HUES6 (cell line): ENCODE results near the gene VSTM5.

ENCODE experiments used
- H3K27ac ChIP-seq: 2 replicates; pipeline ENCODE4 v1.7.0; 2013; ENCODE audit warnings: low read depth, mild to moderate bottlenecking, low read length, inconsistent platforms
- H3K27me3 ChIP-seq: 2 replicates; pipeline ENCODE4 v1.6.1; 2013; ENCODE audit warnings: low read length; ENCODE audit not compliant: control insufficient read depth, insufficient read depth
- H3K36me3 ChIP-seq: 2 replicates; pipeline ENCODE4 v1.6.1; 2013; ENCODE audit warnings: low read length; ENCODE audit not compliant: control insufficient read depth, insufficient read depth
- H3K4me1 ChIP-seq: 2 replicates; pipeline ENCODE4 v1.6.1; 2013; ENCODE audit warnings: low read length; ENCODE audit not compliant: control insufficient read depth, insufficient read depth
- H3K4me3 ChIP-seq: 2 replicates; pipeline ENCODE4 v1.5.1; 2013; ENCODE audit warnings: low read depth, low read length
- H3K9ac ChIP-seq: one replicate; pipeline ENCODE4 v1.6.1; 2013; ENCODE audit warnings: mild to moderate bottlenecking, low read length
- H3K9me3 ChIP-seq: 2 replicates; pipeline ENCODE4 v1.6.1; 2013; ENCODE audit warnings: low read depth, low read length; ENCODE audit not compliant: control insufficient read depth, insufficient read depth

The VSTM5 gene

GRCh38 chr11:93821617-93822016 is 28.8 kb downstream of the VSTM5 start:
- Histone ChIP-seq H3K9ac (no peak overlapping the region), H3K4me1 (peaks cover 19% of the 10 kb centered on the region), H3K9me3 (no peaks in the 10 kb centered on the region), H3K36me3 (no peaks in the 10 kb centered on the region), H3K4me3 (no peak overlapping the region), H3K27me3 (no peaks in the 10 kb centered on the region), H3K27ac (no peak overlapping the region)

- no peak overlapping the region for H3K4me3 ChIP-seq
- no peaks in the 10 kb centered on the region for H3K9me3 ChIP-seq
- H3K36me3 ChIP-seq: 0 out of 2 replicates have a peak, but pooled peaks cover 3% of the 10 kb centered on the region
- no peaks in the 10 kb centered on the region for H3K27me3 ChIP-seq
- H3K27ac ChIP-seq: no peak overlapping the region
- H3K4me1 ChIP-seq: peaks cover 19% of the 10 kb centered on the region
- no peak overlapping the region for H3K9ac ChIP-seq
These were observed 29.6 kb downstream of the VSTM5 start for GRCh38 chr11:93820847-93821246.

- no peak overlapping the region for H3K27ac ChIP-seq
- no peak overlapping the region for H3K4me3 ChIP-seq
- H3K4me1 ChIP-seq: peaks cover 19% of the 10 kb centered on the region
- no peak overlapping the region for H3K9ac ChIP-seq
- H3K27me3 ChIP-seq: no peaks in the 10 kb centered on the region
- peaks cover 8% of the 10 kb centered on the region for H3K36me3 ChIP-seq
- no peaks in the 10 kb centered on the region for H3K9me3 ChIP-seq
These were observed 30.3 kb downstream of the VSTM5 start for GRCh38 chr11:93819966-93820695.

GRCh38 chr11:93817426-93818348 is 32.7 kb downstream of the VSTM5 start:
- Histone ChIP-seq H3K27me3 (no peaks in the 10 kb centered on the region), H3K9me3 (no peaks in the 10 kb centered on the region), H3K9ac (no peak overlapping the region), H3K27ac (no peak overlapping the region), H3K36me3 (peaks cover 32% of the 10 kb centered on the region), H3K4me3 (no peak overlapping the region), H3K4me1 (peaks cover 19% of the 10 kb centered on the region)

- no peaks in the 10 kb centered on the region for H3K9me3 ChIP-seq
- H3K27me3 ChIP-seq: no peaks in the 10 kb centered on the region
- H3K4me1 ChIP-seq: peaks cover 17% of the 10 kb centered on the region
- peaks cover 57% of the 10 kb centered on the region for H3K36me3 ChIP-seq
- H3K9ac ChIP-seq: no peak overlapping the region
- no peak overlapping the region for H3K27ac ChIP-seq
- H3K4me3 ChIP-seq: no peak overlapping the region
These were observed 35.3 kb downstream of the VSTM5 start for GRCh38 chr11:93814966-93815633.

- Histone ChIP-seq H3K4me1 (peaks cover 9% of the 10 kb centered on the region; the same call in 1 of the 2 replicates), H3K9me3 (no peaks in the 10 kb centered on the region), H3K9ac (no peak overlapping the region), H3K27ac (no peak overlapping the region), H3K27me3 (no peaks in the 10 kb centered on the region), H3K4me3 (no peak overlapping the region), H3K36me3 (peaks cover 68% of the 10 kb centered on the region)
These were observed 36.4 kb downstream of the VSTM5 start for GRCh38 chr11:93813974-93814373.

- Histone ChIP-seq H3K4me1 (no peaks in the 10 kb centered on the region), H3K9me3 (no peaks in the 10 kb centered on the region), H3K9ac (no peak overlapping the region), H3K27me3 (no peaks in the 10 kb centered on the region), H3K4me3 (no peak overlapping the region), H3K27ac (no peak overlapping the region), H3K36me3 (peaks cover 95% of the 10 kb centered on the region)
These were observed 42.4 kb downstream of the VSTM5 start for GRCh38 chr11:93807980-93808379.

- no peak overlapping the region for H3K9ac ChIP-seq
- H3K36me3 ChIP-seq: peaks cover 93% of the 10 kb centered on the region
- H3K27ac ChIP-seq: no peak overlapping the region
- H3K4me3 ChIP-seq: no peak overlapping the region
- no peaks in the 10 kb centered on the region for H3K27me3 ChIP-seq
- no peaks in the 10 kb centered on the region for H3K4me1 ChIP-seq
- H3K9me3 ChIP-seq: no peaks in the 10 kb centered on the region
These were observed 45.5 kb downstream of the VSTM5 start for GRCh38 chr11:93804879-93805278.

- Histone ChIP-seq H3K4me1 (no peaks in the 10 kb centered on the region), H3K36me3 (peaks cover 94% of the 10 kb centered on the region), H3K27me3 (no peaks in the 10 kb centered on the region), H3K4me3 (no peak overlapping the region), H3K27ac (no peak overlapping the region), H3K9me3 (no peaks in the 10 kb centered on the region), H3K9ac (no peak overlapping the region)
These were observed 49.1 kb downstream of the VSTM5 start for GRCh38 chr11:93801366-93801765.

- H3K9ac ChIP-seq: no peak overlapping the region
- no peak overlapping the region for H3K4me3 ChIP-seq
- no peaks in the 10 kb centered on the region for H3K27me3 ChIP-seq
- H3K4me1 ChIP-seq: no peaks in the 10 kb centered on the region
- H3K27ac ChIP-seq: no peak overlapping the region
- H3K36me3 ChIP-seq: peaks cover 98% of the 10 kb centered on the region
- H3K9me3 ChIP-seq: no peaks in the 10 kb centered on the region
These were observed 53.8 kb downstream of the VSTM5 start for GRCh38 chr11:93796441-93797231.
